ENCODE results near the gene OMP.

GRCh38 chr11:77111277-77111676 lies 8.6 kb downstream of the OMP start:
- TF ChIP-seq ZNF362 (CRISPR knock-in tag; IDR thresholded peaks at IDR 0.05; ENCODE audit: borderline replicate concordance) (no peak), ZNF124 (CRISPR knock-in tag; IDR thresholded peaks at IDR 0.05) (no peak), ARID4A (CRISPR knock-in tag; IDR thresholded peaks at IDR 0.05; ENCODE audit: borderline replicate concordance) (no peak), EP300 (IDR thresholded peaks at IDR 0.05; ENCODE audit: low read depth in 2 of 2, low read length in 2 of 2) (no peak), EP300 (CRISPR knock-in tag; IDR thresholded peaks at IDR 0.05; ENCODE audit: borderline replicate concordance) (no peak), ZNF513 (CRISPR knock-in tag; conservative IDR thresholded peaks at IDR 0.05) (no peak), CSRNP1 (CRISPR knock-in tag; IDR thresholded peaks at IDR 0.05) (no peak), AKNA (CRISPR knock-in tag; IDR thresholded peaks at IDR 0.05; ENCODE audit: borderline replicate concordance) (no peak), ZNF530 (CRISPR knock-in tag; IDR thresholded peaks at IDR 0.05; ENCODE audit: low read depth) (no peak), TIGD3 (CRISPR knock-in tag; IDR thresholded peaks at IDR 0.05; ENCODE audit: borderline replicate concordance) (no peak), MYNN (CRISPR knock-in tag; IDR thresholded peaks at IDR 0.05; ENCODE audit: low read depth) (no peak), CTCF (CRISPR knock-in tag; IDR thresholded peaks at IDR 0.05) (no peak)

All from HepG2 (cell line).